H1 (cell line): Measurements from ENCODE around the gene BABAM2. TPM values are rescaled to one million over a fixed set of nuclear protein-coding genes. Genes with fewer than 3 reads are reported as not detected.

ENCODE experiments used
- BRCA1 ChIP-seq: IDR thresholded peaks from 2 replicates; pipeline ENCODE4 v1.6.1; 2012; ENCODE audit warnings: low read depth, low read length, improper control_type of control experiment
- CBX5 ChIP-seq: fragments of 300-800, 300-1000 bp; sonication (generic); IDR thresholded peaks from 2 replicates; pipeline ENCODE4 v1.7.1; 2016; ENCODE audit warnings: antibody characterized with exemption, low read length, low read depth
- E2F6 ChIP-seq: IDR thresholded peaks from 2 replicates; pipeline ENCODE4 v1.6.1; 2012; ENCODE audit warnings: inconsistent platforms
- JUN ChIP-seq: IDR thresholded peaks from 2 replicates; pipeline ENCODE4 v1.6.1; 2011; ENCODE audit warnings: low read depth, mild to moderate bottlenecking, improper control_type of control experiment, low read length
- MAFK ChIP-seq: IDR thresholded peaks from 2 replicates; pipeline ENCODE4 v1.6.1; 2012; ENCODE audit warnings: low read depth, mild to moderate bottlenecking, improper control_type of control experiment, low read length
- NANOG ChIP-seq: IDR thresholded peaks from 2 replicates; pipeline ENCODE4 v1.6.1; 2011; ENCODE audit warnings: low read length, low read depth, mild to moderate bottlenecking, inconsistent platforms; ENCODE audit not compliant: insufficient read depth, poor library complexity, severe bottlenecking
- PHF8 ChIP-seq: fragments of 200-600 bp; sonication (generic); conservative IDR thresholded peaks from 2 replicates; pipeline ENCODE4 v1.7.1; 2012; ENCODE audit warnings: low read depth, mild to moderate bottlenecking, inconsistent platforms, low read length, moderate library complexity
- POLR2A ChIP-seq, 2 experiments: IDR thresholded peaks; 1 replicate in 1 of 2; 2 replicates in 1 of 2; pipeline ENCODE4 v1.6.1; 2011; ENCODE audit warnings: low read depth in 2 of 2, low read length in 2 of 2, mild to moderate bottlenecking in 2 of 2; ENCODE audit errors: control extremely low read depth in 1 of 2
- RBBP5 ChIP-seq: IDR thresholded peaks from 2 replicates; pipeline ENCODE4 v1.7.1; 2012; ENCODE audit warnings: low read depth, mild to moderate bottlenecking, inconsistent platforms, low read length, moderate library complexity, borderline replicate concordance
- TAF7 ChIP-seq: optimal IDR thresholded peaks from 2 replicates; pipeline ENCODE3; 2011; ENCODE audit warnings: low read depth, mild to moderate bottlenecking, inconsistent platforms, low read length, moderate library complexity, borderline replicate concordance
- TCF12 ChIP-seq: IDR thresholded peaks from 2 replicates; pipeline ENCODE4 v1.6.1; 2011; ENCODE audit warnings: low read depth, mild to moderate bottlenecking, low read length
- polyA plus RNA-seq, 7 experiments: library from polyadenylated mRNA; depleted of rRNA in 3 of 7; stranded (reverse) in 5 of 7; unstranded in 2 of 7; fragments of >200 nt in 5 of 7; fragments of 200-250 nt in 2 of 7; gene quantifications; 1 replicate in 5 of 7; 2 replicates in 1 of 7; 4 replicates in 1 of 7; pipeline versions ENCODE4 v1.2.1 to v1.2.3, GENCODE V29; 2011 to 2013; ENCODE audit warnings: missing spikeins in 2 of 7, mixed read lengths in 2 of 7
- total RNA-seq: library from RNA; stranded (reverse); fragmentation: NEBNext Ultra II Directional; extraction: Animal tissue kit (Norgen Biotek cat#: 25700); gene quantifications from 2 replicates; pipeline ENCODE4 v1.2.1, GENCODE V29; 2021
- TF ChIP-seq, protein P1 (sequence below): fragments of 300-600 bp; sonication (generic); IDR thresholded peaks from 2 replicates; pipeline ENCODE4 v1.7.1; 2012; ENCODE audit warnings: low read length, moderate library complexity, mild to moderate bottlenecking, inconsistent platforms; ENCODE audit not compliant: insufficient replicate concordance

BABAM2 gene
- total and polyA plus RNA-seq, 2 of the 8 experiments (the other 6 are each of a cell fraction or from before 2014, with no cell fraction given), result 15.8 to 20.9 TPM

- TF ChIP-seq, protein P1, sequence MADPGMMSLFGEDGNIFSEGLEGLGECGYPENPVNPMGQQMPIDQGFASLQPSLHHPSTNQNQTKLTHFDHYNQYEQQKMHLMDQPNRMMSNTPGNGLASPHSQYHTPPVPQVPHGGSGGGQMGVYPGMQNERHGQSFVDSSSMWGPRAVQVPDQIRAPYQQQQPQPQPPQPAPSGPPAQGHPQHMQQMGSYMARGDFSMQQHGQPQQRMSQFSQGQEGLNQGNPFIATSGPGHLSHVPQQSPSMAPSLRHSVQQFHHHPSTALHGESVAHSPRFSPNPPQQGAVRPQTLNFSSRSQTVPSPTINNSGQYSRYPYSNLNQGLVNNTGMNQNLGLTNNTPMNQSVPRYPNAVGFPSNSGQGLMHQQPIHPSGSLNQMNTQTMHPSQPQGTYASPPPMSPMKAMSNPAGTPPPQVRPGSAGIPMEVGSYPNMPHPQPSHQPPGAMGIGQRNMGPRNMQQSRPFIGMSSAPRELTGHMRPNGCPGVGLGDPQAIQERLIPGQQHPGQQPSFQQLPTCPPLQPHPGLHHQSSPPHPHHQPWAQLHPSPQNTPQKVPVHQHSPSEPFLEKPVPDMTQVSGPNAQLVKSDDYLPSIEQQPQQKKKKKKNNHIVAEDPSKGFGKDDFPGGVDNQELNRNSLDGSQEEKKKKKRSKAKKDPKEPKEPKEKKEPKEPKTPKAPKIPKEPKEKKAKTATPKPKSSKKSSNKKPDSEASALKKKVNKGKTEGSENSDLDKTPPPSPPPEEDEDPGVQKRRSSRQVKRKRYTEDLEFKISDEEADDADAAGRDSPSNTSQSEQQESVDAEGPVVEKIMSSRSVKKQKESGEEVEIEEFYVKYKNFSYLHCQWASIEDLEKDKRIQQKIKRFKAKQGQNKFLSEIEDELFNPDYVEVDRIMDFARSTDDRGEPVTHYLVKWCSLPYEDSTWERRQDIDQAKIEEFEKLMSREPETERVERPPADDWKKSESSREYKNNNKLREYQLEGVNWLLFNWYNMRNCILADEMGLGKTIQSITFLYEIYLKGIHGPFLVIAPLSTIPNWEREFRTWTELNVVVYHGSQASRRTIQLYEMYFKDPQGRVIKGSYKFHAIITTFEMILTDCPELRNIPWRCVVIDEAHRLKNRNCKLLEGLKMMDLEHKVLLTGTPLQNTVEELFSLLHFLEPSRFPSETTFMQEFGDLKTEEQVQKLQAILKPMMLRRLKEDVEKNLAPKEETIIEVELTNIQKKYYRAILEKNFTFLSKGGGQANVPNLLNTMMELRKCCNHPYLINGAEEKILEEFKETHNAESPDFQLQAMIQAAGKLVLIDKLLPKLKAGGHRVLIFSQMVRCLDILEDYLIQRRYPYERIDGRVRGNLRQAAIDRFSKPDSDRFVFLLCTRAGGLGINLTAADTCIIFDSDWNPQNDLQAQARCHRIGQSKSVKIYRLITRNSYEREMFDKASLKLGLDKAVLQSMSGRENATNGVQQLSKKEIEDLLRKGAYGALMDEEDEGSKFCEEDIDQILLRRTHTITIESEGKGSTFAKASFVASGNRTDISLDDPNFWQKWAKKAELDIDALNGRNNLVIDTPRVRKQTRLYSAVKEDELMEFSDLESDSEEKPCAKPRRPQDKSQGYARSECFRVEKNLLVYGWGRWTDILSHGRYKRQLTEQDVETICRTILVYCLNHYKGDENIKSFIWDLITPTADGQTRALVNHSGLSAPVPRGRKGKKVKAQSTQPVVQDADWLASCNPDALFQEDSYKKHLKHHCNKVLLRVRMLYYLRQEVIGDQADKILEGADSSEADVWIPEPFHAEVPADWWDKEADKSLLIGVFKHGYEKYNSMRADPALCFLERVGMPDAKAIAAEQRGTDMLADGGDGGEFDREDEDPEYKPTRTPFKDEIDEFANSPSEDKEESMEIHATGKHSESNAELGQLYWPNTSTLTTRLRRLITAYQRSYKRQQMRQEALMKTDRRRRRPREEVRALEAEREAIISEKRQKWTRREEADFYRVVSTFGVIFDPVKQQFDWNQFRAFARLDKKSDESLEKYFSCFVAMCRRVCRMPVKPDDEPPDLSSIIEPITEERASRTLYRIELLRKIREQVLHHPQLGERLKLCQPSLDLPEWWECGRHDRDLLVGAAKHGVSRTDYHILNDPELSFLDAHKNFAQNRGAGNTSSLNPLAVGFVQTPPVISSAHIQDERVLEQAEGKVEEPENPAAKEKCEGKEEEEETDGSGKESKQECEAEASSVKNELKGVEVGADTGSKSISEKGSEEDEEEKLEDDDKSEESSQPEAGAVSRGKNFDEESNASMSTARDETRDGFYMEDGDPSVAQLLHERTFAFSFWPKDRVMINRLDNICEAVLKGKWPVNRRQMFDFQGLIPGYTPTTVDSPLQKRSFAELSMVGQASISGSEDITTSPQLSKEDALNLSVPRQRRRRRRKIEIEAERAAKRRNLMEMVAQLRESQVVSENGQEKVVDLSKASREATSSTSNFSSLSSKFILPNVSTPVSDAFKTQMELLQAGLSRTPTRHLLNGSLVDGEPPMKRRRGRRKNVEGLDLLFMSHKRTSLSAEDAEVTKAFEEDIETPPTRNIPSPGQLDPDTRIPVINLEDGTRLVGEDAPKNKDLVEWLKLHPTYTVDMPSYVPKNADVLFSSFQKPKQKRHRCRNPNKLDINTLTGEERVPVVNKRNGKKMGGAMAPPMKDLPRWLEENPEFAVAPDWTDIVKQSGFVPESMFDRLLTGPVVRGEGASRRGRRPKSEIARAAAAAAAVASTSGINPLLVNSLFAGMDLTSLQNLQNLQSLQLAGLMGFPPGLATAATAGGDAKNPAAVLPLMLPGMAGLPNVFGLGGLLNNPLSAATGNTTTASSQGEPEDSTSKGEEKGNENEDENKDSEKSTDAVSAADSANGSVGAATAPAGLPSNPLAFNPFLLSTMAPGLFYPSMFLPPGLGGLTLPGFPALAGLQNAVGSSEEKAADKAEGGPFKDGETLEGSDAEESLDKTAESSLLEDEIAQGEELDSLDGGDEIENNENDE, result no peak
- TF ChIP-seq RBBP5 (no peak), MAFK (no peak), NANOG (no peak), E2F6 (no peak), PHF8 (no peak), POLR2A (IDR thresholded peaks at IDR 0.05; ENCODE audit: control extremely low read depth in 1 of 2, low read depth in 2 of 2, low read length in 2 of 2) (no peak), CBX5 (no peak), BRCA1 (no peak), TCF12 (no peak), JUN (no peak), TAF7 (no peak)
Measured at GRCh38 chr2:28052691-28053090, 162.2 kb downstream of the BABAM2 start (continued).
